ENCODE results near the gene PPP1R16B.

- TF ChIP-seq CTCF (IDR thresholded peaks at IDR 0.05) (no peak), POLR2A (IDR thresholded peaks at IDR 0.05) (no peak)
Observed at GRCh38 chr20:38935967-38936407, 130.5 kb downstream of the PPP1R16B start.

Measured in ovary (tissue), 3 donors.